H9 (cell line): ENCODE data around the gene PLCG1. TPM values are rescaled to one million over a fixed set of nuclear protein-coding genes. Genes with fewer than 3 reads are reported as not detected.

Experiments
- DNase-seq: peaks from one replicate; pipeline ENCODE4 v3.0.0-alpha.2; 2017
- H2AFZ ChIP-seq: one replicate; pipeline ENCODE4 v1.6.1; 2013; ENCODE audit warnings: mild to moderate bottlenecking, low read length, control low read depth, moderate library complexity
- H2AK5ac ChIP-seq: 2 replicates; pipeline ENCODE4 v1.6.1; 2013; ENCODE audit warnings: low read length, control low read depth, mixed read lengths; ENCODE audit not compliant: insufficient read length
- H2BK120ac ChIP-seq: one replicate; pipeline ENCODE4 v1.6.1; 2013; ENCODE audit warnings: low read depth, mild to moderate bottlenecking, low read length, control low read depth, inconsistent platforms; ENCODE audit not compliant: poor library complexity, severe bottlenecking
- H2BK12ac ChIP-seq: 2 replicates; pipeline ENCODE4 v1.6.1; 2013; ENCODE audit warnings: low read length, control low read depth, mixed read lengths, low read depth; ENCODE audit not compliant: insufficient read length
- H2BK15ac ChIP-seq: 2 replicates; pipeline ENCODE4 v1.6.1; 2013; ENCODE audit warnings: low read depth, low read length, control low read depth
- H2BK20ac ChIP-seq: one replicate; pipeline ENCODE4 v1.6.1; 2013; ENCODE audit warnings: low read depth, mild to moderate bottlenecking, low read length, control low read depth, inconsistent platforms; ENCODE audit not compliant: poor library complexity, severe bottlenecking
- H2BK5ac ChIP-seq: 2 replicates; pipeline ENCODE4 v1.6.1; 2013; ENCODE audit warnings: low read length, control low read depth, mixed read lengths; ENCODE audit not compliant: insufficient read length
- H3K14ac ChIP-seq: 2 replicates; pipeline ENCODE4 v1.6.1; 2013; ENCODE audit warnings: low read length, control low read depth; ENCODE audit not compliant: insufficient read depth
- H3K18ac ChIP-seq: 2 replicates; pipeline ENCODE4 v1.6.1; 2013; ENCODE audit warnings: low read depth, mild to moderate bottlenecking, mixed read lengths, low read length, control low read depth; ENCODE audit not compliant: insufficient read length
- H3K23ac ChIP-seq: 2 replicates; pipeline ENCODE4 v1.6.1; 2013; ENCODE audit warnings: low read length, control low read depth, mixed read lengths, low read depth; ENCODE audit not compliant: insufficient read length
- H3K23me2 ChIP-seq: 2 replicates; pipeline ENCODE4 v1.6.1; 2013; ENCODE audit warnings: low read depth, mild to moderate bottlenecking, mixed read lengths, low read length, control low read depth; ENCODE audit not compliant: insufficient read length, poor library complexity, severe bottlenecking
- H3K27ac ChIP-seq: 2 replicates; pipeline ENCODE4 v1.5.1; 2013; ENCODE audit warnings: low read length, control low read depth, mixed read lengths, low read depth; ENCODE audit not compliant: insufficient read length
- H3K27me3 ChIP-seq: 2 replicates; pipeline ENCODE4 v1.6.1; 2013; ENCODE audit warnings: low read length, control low read depth, inconsistent platforms; ENCODE audit not compliant: insufficient read depth
- H3K4ac ChIP-seq: 2 replicates; pipeline ENCODE4 v1.6.1; 2013; ENCODE audit warnings: low read depth, mild to moderate bottlenecking, control low read depth, inconsistent platforms, low read length, moderate library complexity
- H3K4me1 ChIP-seq: 2 replicates; pipeline ENCODE4 v1.6.1; 2013; ENCODE audit warnings: low read length, control low read depth, inconsistent platforms; ENCODE audit not compliant: insufficient read depth
- H3K4me2 ChIP-seq: 2 replicates; pipeline ENCODE4 v1.6.1; 2013; ENCODE audit warnings: low read length, control low read depth, mixed read lengths; ENCODE audit not compliant: insufficient read length, insufficient read depth
- H3K56ac ChIP-seq: 2 replicates; pipeline ENCODE4 v1.6.1; 2013; ENCODE audit warnings: low read depth, mild to moderate bottlenecking, mixed read lengths, low read length, control low read depth; ENCODE audit not compliant: insufficient read length
- H3K79me1 ChIP-seq: 2 replicates; pipeline ENCODE4 v1.6.1; 2013; ENCODE audit warnings: low read depth, mild to moderate bottlenecking, moderate library complexity, low read length, control low read depth, inconsistent platforms; ENCODE audit not compliant: insufficient read depth, poor library complexity, severe bottlenecking
- H3K79me2 ChIP-seq: 2 replicates; pipeline ENCODE4 v1.6.1; 2013; ENCODE audit warnings: low read length, control low read depth, inconsistent platforms; ENCODE audit not compliant: insufficient read depth
- H3K9ac ChIP-seq: 2 replicates; pipeline ENCODE4 v1.6.1; 2013; ENCODE audit warnings: low read length, control low read depth, mixed read lengths; ENCODE audit not compliant: insufficient read length; ENCODE audit errors: extremely low read depth
- H3K9me3 ChIP-seq: one replicate; pipeline ENCODE4 v1.6.1; 2013; ENCODE audit warnings: low read depth, low read length, inconsistent platforms; ENCODE audit not compliant: control insufficient read depth
- H3T11ph ChIP-seq: one replicate; pipeline ENCODE4 v1.6.1; 2013; ENCODE audit warnings: mild to moderate bottlenecking, low read length, control low read depth, inconsistent platforms
- H4K20me1 ChIP-seq: one replicate; pipeline ENCODE4 v1.6.1; 2013; ENCODE audit not compliant: control insufficient read depth, insufficient read length, insufficient read depth
- H4K5ac ChIP-seq: 2 replicates; pipeline ENCODE4 v1.6.1; 2013; ENCODE audit warnings: low read depth, mild to moderate bottlenecking, mixed read lengths, low read length, control low read depth; ENCODE audit not compliant: insufficient read length
- H4K8ac ChIP-seq: replicated peaks from 2 replicates; pipeline ENCODE4 v1.6.1; 2013; ENCODE audit warnings: low read length, control low read depth, mixed read lengths, low read depth; ENCODE audit not compliant: insufficient read length
- H4K91ac ChIP-seq: 2 replicates; pipeline ENCODE4 v1.6.1; 2013; ENCODE audit warnings: low read depth, mild to moderate bottlenecking, moderate library complexity, mixed read lengths, low read length, control low read depth; ENCODE audit not compliant: insufficient read length
- H3K27ac Mint-ChIP-seq, 3 experiments: 2 replicates in 2 of 3; 3 replicates in 1 of 3; pipeline ENCODE4 v1.8.0; 2020 to 2021; ENCODE audit warnings: mixed read lengths in 3 of 3, mild to moderate bottlenecking in 1 of 3, moderate library complexity in 1 of 3
- H3K27me3 Mint-ChIP-seq: 2 replicates; pipeline ENCODE4 v1.8.0; 2021; ENCODE audit warnings: low read depth, mild to moderate bottlenecking, moderate library complexity, mixed read lengths
- H3K36me3 Mint-ChIP-seq, 3 experiments: 2 replicates in 2 of 3; 3 replicates in 1 of 3; pipeline ENCODE4 v1.8.0; 2020 to 2021; ENCODE audit warnings: low read depth in 3 of 3, mixed read lengths in 3 of 3; ENCODE audit not compliant: insufficient read depth in 1 of 3
- H3K4me1 Mint-ChIP-seq, 2 experiments: 2 replicates each; pipeline ENCODE4 v1.8.0; 2020; ENCODE audit warnings: mixed read lengths in 2 of 2
- H3K4me3 Mint-ChIP-seq, 2 experiments: 2 replicates in 1 of 2; 3 replicates in 1 of 2; pipeline ENCODE4 v1.8.0; 2020 to 2021; ENCODE audit warnings: mild to moderate bottlenecking in 2 of 2, mixed read lengths in 2 of 2, moderate library complexity in 1 of 2
- H3K9me3 Mint-ChIP-seq, 2 experiments: 2 replicates in 1 of 2; 3 replicates in 1 of 2; pipeline ENCODE4 v1.8.0; 2020; ENCODE audit warnings: mild to moderate bottlenecking in 2 of 2, mixed read lengths in 2 of 2, moderate library complexity in 1 of 2
- WGBS: extraction: QIAGEN DNeasy Blood & Tissue Kit; methylation state at CpG from one replicate; pipeline ENCODE4 v1.1.7; 2013; ENCODE audit warnings: missing lambda C conversion rate, low lambda C conversion rate, mixed read lengths; ENCODE audit not compliant: insufficient read length; ENCODE audit errors: extremely low coverage; 5-methylcytosine and 5-hydroxymethylcytosine counted together
- total RNA-seq: library from RNA; stranded (reverse); gene quantifications from 2 replicates; pipeline ENCODE4 v1.2.1, GENCODE V29; 2021
- TF ChIP-seq, protein P1 (sequence below): fragments of 200-600 bp; sonication (generic); conservative IDR thresholded peaks from 3 replicates; pipeline ENCODE4 v1.8.0; 2021; ENCODE audit warnings: antibody characterized with exemption, mild to moderate bottlenecking

Gene PLCG1
- total RNA-seq, 1 experiment from 2014 or later: 171 TPM

DNA sequence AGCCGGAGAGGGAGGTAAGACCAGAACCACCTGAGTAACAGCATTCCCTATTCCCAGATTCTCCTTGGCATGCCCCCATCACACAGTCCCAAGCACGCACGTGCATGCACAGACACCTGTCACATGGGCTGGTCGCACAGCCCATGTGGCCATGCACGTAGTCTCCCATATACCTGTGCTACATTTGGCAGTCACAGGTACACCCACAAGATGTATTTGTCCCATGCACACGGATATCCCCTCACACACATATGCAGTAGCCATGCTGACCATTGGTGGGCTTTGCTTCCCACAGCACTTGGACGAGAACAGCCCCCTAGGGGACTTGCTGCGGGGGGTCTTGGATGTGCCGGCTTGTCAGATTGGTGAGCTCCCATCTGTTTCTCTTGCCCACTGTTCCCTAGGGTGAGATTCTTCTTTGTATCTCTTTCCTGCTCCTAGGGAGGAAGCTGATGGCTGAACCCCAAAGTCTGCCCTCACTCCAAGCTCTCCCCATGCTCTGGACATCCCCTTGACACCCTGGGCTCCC lies 31.9 kb downstream of the PLCG1 start:
- no peaks in the 10 kb centered on the region for H3K9me3 Mint-ChIP-seq
- DNase-seq: no peak
- no peak overlapping the region for H3K23ac ChIP-seq
- H2BK12ac ChIP-seq: no peak overlapping the region
- H3K56ac ChIP-seq: no peak overlapping the region
- peaks cover 4 to 8% of the 10 kb centered on the region in 2 experiments; a peak in 3 of 4 replicates for H3K4me1 Mint-ChIP-seq
- no peak overlapping the region for H4K5ac ChIP-seq
- no peak overlapping the region for H3K14ac ChIP-seq
- H2AK5ac ChIP-seq: no peak overlapping the region
- H3K18ac ChIP-seq: no peak overlapping the region
- H3K9me3 ChIP-seq: no peaks in the 10 kb centered on the region
- no peak overlapping the region for H2BK20ac ChIP-seq
- H3T11ph ChIP-seq: no peak overlapping the region
- H3K4me1 ChIP-seq: no peaks in the 10 kb centered on the region
- no CpG with 5 or more reads among the region's 9 CpGs for WGBS
- no peaks in the 10 kb centered on the region for H3K27me3 Mint-ChIP-seq
- no peak overlapping the region for H3K4me2 ChIP-seq
- H3K79me1 ChIP-seq: no peaks in the 10 kb centered on the region
- H3K36me3 Mint-ChIP-seq: peaks cover 64 to 96% (median 89%) of the 10 kb centered on the region in 3 experiments
- H4K20me1 ChIP-seq: no peaks in the 10 kb centered on the region
- H2BK5ac ChIP-seq: no peak overlapping the region
- H3K9ac ChIP-seq: no peak overlapping the region
- no peak overlapping the region for H3K27ac ChIP-seq
- H4K91ac ChIP-seq: no peak overlapping the region
- H2BK15ac ChIP-seq: no peak overlapping the region
- H3K4me3 Mint-ChIP-seq: no peak overlapping the region
- no peak overlapping the region for H2AFZ ChIP-seq
- H3K27ac Mint-ChIP-seq: no peak overlapping the region
- no peak overlapping the region for H2BK120ac ChIP-seq
- no peak overlapping the region for H4K8ac ChIP-seq
- TF ChIP-seq, protein P1, sequence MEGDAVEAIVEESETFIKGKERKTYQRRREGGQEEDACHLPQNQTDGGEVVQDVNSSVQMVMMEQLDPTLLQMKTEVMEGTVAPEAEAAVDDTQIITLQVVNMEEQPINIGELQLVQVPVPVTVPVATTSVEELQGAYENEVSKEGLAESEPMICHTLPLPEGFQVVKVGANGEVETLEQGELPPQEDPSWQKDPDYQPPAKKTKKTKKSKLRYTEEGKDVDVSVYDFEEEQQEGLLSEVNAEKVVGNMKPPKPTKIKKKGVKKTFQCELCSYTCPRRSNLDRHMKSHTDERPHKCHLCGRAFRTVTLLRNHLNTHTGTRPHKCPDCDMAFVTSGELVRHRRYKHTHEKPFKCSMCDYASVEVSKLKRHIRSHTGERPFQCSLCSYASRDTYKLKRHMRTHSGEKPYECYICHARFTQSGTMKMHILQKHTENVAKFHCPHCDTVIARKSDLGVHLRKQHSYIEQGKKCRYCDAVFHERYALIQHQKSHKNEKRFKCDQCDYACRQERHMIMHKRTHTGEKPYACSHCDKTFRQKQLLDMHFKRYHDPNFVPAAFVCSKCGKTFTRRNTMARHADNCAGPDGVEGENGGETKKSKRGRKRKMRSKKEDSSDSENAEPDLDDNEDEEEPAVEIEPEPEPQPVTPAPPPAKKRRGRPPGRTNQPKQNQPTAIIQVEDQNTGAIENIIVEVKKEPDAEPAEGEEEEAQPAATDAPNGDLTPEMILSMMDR: no peak
- no peaks in the 10 kb centered on the region for H3K79me2 ChIP-seq
- no peaks in the 10 kb centered on the region for H3K27me3 ChIP-seq
- H3K23me2 ChIP-seq: no peaks in the 10 kb centered on the region
- no peak overlapping the region for H3K4ac ChIP-seq
